AG04450 (cell line): ENCODE measurements around the gene GGTLC2. TPM values are rescaled to one million over a fixed set of nuclear protein-coding genes. Genes with fewer than 3 reads are reported as not detected.

Source experiments
- CTCF ChIA-PET: fragments of 300-600, 350-600 bp; formaldehyde crosslinking; extraction: SDS; loops from one replicate; lab custom pipeline; 2022; ENCODE audit warnings: antibody characterized with exemption, inconsistent platforms; lab: Charles Lee
- POLR2A ChIA-PET: fragments of 350-600 bp; formaldehyde crosslinking; extraction: SDS; loops from one replicate; lab custom pipeline; 2021; ENCODE audit warnings: antibody characterized with exemption, inconsistent platforms; lab: Yijun Ruan, JAX
- DNase-seq: peaks from one replicate; pipeline ENCODE4 v3.0.0-alpha.2; 2011; ENCODE audit warnings: low read depth, low spot score
- H3K27ac ChIP-seq: one replicate; pipeline ENCODE4 v1.5.1; 2012; ENCODE audit warnings: low read depth, low read length, control low read depth
- H3K27me3 ChIP-seq: one replicate; pipeline ENCODE4 v1.6.0; 2012; ENCODE audit warnings: low read length; ENCODE audit not compliant: control insufficient read depth, insufficient read depth
- H3K4me3 ChIP-seq: 2 replicates; pipeline ENCODE4 v1.5.1; 2011; ENCODE audit warnings: mild to moderate bottlenecking, low read depth, low read length, control low read depth
- H3K9me3 ChIP-seq: 2 replicates; pipeline ENCODE4 v1.5.1; 2012; ENCODE audit warnings: low read length; ENCODE audit not compliant: control insufficient read depth, insufficient read depth
- polyA plus RNA-seq: library from polyadenylated mRNA; depleted of rRNA; stranded (reverse); fragments of >200 nt; gene quantifications from 2 replicates; pipeline ENCODE4 v1.2.3, GENCODE V29; 2011
- TF ChIP-seq, protein P1 (sequence below): IDR thresholded peaks from 2 replicates; pipeline ENCODE4 v1.5.1; 2011; ENCODE audit warnings: low read depth, low read length, control low read depth, inconsistent platforms

Gene GGTLC2
- polyA plus RNA-seq, 1 experiment = not detected

DNA sequence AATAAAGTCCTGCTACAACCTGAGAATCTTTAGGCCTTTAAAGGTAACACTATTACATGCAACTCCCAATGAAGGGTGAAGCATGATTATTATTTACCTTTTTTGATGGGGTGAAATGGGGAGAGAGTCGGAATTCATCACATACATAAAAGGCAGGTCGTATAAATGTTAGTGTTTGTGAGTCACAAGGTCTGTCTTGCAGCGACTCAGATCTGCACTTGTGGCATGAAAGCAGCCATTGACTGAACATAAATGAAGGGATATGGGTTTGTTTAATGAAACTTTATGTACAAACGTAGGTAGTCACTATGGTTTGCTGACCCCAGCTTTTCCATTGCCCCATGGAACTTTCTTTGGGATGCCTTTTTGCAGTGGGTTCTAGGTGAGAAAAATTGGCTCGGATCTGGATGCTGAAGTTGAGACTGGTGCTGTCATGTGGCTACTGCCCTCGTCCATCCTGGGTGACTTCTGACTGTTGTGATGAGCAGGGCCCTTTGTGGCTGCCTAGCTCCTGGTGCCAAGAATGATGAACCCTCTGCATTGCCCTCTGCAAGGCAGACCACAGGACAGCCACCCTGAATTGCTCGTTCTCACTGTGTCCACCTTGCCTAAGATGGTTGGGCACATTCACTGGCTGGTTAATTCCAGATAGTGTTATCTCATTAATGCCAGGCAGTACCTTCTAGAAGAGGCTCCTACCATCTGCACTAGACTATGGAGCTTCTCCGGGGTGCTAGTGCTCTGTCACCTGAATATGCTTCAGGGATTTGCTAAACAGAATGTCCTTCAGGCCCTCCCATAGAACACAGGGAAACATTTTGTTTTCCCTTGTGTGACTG is 11.3 kb downstream of the GGTLC2 start:
- Histone ChIP-seq H3K4me3 (no peak overlapping the region), H3K9me3 (no peaks in the 10 kb centered on the region), H3K27ac (no peak overlapping the region), H3K27me3 (peaks cover 7% of the 10 kb centered on the region)
- TF ChIP-seq, protein P1, sequence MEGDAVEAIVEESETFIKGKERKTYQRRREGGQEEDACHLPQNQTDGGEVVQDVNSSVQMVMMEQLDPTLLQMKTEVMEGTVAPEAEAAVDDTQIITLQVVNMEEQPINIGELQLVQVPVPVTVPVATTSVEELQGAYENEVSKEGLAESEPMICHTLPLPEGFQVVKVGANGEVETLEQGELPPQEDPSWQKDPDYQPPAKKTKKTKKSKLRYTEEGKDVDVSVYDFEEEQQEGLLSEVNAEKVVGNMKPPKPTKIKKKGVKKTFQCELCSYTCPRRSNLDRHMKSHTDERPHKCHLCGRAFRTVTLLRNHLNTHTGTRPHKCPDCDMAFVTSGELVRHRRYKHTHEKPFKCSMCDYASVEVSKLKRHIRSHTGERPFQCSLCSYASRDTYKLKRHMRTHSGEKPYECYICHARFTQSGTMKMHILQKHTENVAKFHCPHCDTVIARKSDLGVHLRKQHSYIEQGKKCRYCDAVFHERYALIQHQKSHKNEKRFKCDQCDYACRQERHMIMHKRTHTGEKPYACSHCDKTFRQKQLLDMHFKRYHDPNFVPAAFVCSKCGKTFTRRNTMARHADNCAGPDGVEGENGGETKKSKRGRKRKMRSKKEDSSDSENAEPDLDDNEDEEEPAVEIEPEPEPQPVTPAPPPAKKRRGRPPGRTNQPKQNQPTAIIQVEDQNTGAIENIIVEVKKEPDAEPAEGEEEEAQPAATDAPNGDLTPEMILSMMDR = no peak
- ChIA-PET POLR2A (no interaction called here), CTCF (interaction anchor here (0.9 to 3.2 kb wide), 2 partner anchors 11 to 89 kb away, joined by 3 to 18 read pairs; no protein-coding TSS in a partner anchor)
- DNase-seq = no peak

DNA sequence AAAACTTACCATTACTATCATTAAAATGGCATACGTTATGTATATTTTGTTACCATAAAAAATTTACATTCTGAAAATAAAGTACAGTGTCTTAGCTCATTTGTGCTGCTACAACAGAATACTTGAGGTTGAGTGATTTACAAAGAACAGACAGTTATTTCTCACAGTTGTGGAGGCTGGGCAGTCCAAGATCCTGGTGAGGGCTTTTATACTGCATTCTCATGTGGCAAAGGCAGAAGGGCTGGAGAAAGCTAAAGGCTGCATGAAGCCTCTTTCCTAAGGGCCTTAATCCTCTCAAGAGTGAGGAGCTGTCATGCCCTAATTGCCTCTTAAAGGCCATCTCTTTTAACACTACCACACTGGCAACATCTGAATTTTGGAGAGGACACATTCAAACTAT is 13.3 kb downstream of the GGTLC2 start:
- TF ChIP-seq, protein P1 = no peak
- CTCF ChIA-PET = interaction anchor here (1.1 to 3.2 kb wide), 2 partner anchors 9 to 27 kb away, joined by 4 to 18 read pairs; no protein-coding TSS in a partner anchor
- no peak for DNase-seq
- POLR2A ChIA-PET = no interaction called here
- Histone ChIP-seq H3K9me3 (no peaks in the 10 kb centered on the region), H3K27me3 (peaks cover 17% of the 10 kb centered on the region), H3K27ac (no peak overlapping the region), H3K4me3 (no peak overlapping the region)

DNA sequence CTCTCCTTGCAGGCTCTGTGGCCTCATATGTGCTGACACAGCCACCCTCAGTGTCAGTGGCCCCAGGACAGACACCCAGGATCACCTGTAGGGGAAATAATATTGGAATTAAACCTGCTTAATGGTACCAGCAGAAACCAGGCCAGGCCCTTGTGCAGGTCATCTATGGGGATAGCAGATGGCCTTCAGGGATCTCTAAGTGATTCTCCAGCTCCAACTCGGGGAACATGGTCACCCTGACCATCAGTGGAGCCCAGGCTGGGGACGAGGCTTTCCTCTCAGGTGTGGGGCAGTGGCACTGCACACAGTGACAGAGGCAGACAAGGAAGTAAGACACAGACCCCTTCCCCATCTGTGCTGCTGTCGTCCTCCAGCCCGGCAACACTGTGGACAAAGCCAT is 16.9 kb downstream of the GGTLC2 start:
- no peak overlapping the region for H3K4me3 ChIP-seq

DNA sequence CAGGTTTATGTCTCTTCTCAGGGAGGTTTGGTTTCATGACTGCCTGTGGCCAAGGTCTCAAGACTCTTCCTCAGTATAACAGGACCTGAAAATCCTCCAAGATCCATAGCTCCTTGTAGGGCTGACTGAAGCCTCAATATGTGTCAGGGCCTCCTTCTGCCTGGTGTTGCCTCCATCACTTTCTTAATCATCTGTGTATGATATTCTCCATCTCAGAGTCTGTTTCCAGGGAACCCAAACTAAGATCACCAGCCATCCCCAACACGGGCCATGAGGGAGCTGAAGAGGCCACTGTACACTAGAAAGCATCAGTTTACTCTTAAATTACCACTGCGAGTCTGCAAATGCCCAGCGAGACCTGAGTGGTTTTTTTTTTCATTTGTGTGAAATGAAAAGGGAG is 17.7 kb downstream of the GGTLC2 start:
- CTCF ChIA-PET = interaction anchor here (0.7 kb wide), 1 partner anchor 32 kb away, joined by 4 read pairs; no protein-coding TSS in a partner anchor
- Histone ChIP-seq H3K9me3 (no peaks in the 10 kb centered on the region), H3K27me3 (peaks cover 28% of the 10 kb centered on the region), H3K4me3 (no peak overlapping the region), H3K27ac (no peak overlapping the region)
- POLR2A ChIA-PET = no interaction called here
- DNase-seq = no peak
- TF ChIP-seq, protein P1 = no peak

More for the DNA sequence above, 16.9 kb downstream of the GGTLC2 start:
- Histone ChIP-seq H3K27ac (no peak overlapping the region), H3K27me3 (peaks cover 28% of the 10 kb centered on the region), H3K9me3 (no peaks in the 10 kb centered on the region)
- CTCF ChIA-PET = interaction anchor here (0.6 kb wide), 1 partner anchor 177 kb away, joined by 3 read pairs; no protein-coding TSS in a partner anchor
- TF ChIP-seq, protein P1 = no peak
- POLR2A ChIA-PET = no interaction called here
- DNase-seq = no peak
